Liver (tissue), 10 donors: ENCODE results near the gene SPTLC2. TPM values are rescaled to one million over a fixed set of nuclear protein-coding genes. Genes with fewer than 3 reads are reported as not detected.

ENCODE experiments used
- DNase-seq: peaks from one replicate; pipeline ENCODE4 v3.0.0-alpha.2; 2017; ENCODE audit warnings: low spot score
- H3K27ac ChIP-seq, 2 donors: one replicate each; pipeline ENCODE4 v1.7.0; 2013; ENCODE audit warnings: inconsistent platforms in 2 of 2, low read length in 2 of 2, control low read depth in 1 of 2, low read depth in 1 of 2, mild to moderate bottlenecking in 1 of 2
- H3K27me3 ChIP-seq, 4 donors: one replicate each; pipeline versions ENCODE4 v1.6.1 to v1.7.0; 2013; ENCODE audit warnings: low read length in 3 of 4, inconsistent platforms in 1 of 4, mild to moderate bottlenecking in 1 of 4, moderate library complexity in 1 of 4; ENCODE audit not compliant: control insufficient read depth in 4 of 4, insufficient read depth in 4 of 4
- H3K36me3 ChIP-seq, 4 donors: one replicate each; pipeline versions ENCODE4 v1.6.1 to v1.7.0; 2013; ENCODE audit warnings: low read length in 3 of 4, mild to moderate bottlenecking in 3 of 4, low read depth in 1 of 4, moderate library complexity in 1 of 4; ENCODE audit not compliant: control insufficient read depth in 4 of 4, insufficient read depth in 3 of 4
- H3K4me1 ChIP-seq, 4 donors: one replicate each; pipeline versions ENCODE4 v1.6.1 to v1.7.0; 2013; ENCODE audit warnings: low read length in 3 of 4, mild to moderate bottlenecking in 3 of 4, moderate library complexity in 1 of 4; ENCODE audit not compliant: control insufficient read depth in 4 of 4, insufficient read depth in 4 of 4
- H3K4me3 ChIP-seq, 3 donors: one replicate each; pipeline versions ENCODE4 v1.6.1 to v1.7.0; 2013; ENCODE audit warnings: low read length in 3 of 3, control low read depth in 1 of 3, low read depth in 1 of 3, mild to moderate bottlenecking in 1 of 3
- H3K9ac ChIP-seq, 2 donors: one replicate each; pipeline ENCODE4 v1.7.0; 2013; ENCODE audit warnings: low read length in 2 of 2, mild to moderate bottlenecking in 2 of 2, moderate library complexity in 2 of 2, control low read depth in 1 of 2, low read depth in 1 of 2
- H3K9me3 ChIP-seq, 4 donors: one replicate each; pipeline versions ENCODE4 v1.6.1 to v1.7.0; 2013; ENCODE audit warnings: low read length in 3 of 4; ENCODE audit not compliant: control insufficient read depth in 4 of 4
- CTCF ChIP-seq: fragments of 150-350 bp; IDR thresholded peaks from 2 replicates; pipeline ENCODE4 v1.5.1; 2017; ENCODE audit warnings: improper control_type of control experiment, low read depth, low read length; ENCODE audit not compliant: missing input control
- EGR1 ChIP-seq, 2 donors: IDR thresholded peaks; 2 replicates each; pipeline ENCODE4 v1.6.1; 2016 to 2018; ENCODE audit warnings: antibody characterized with exemption in 2 of 2, low read depth in 2 of 2
- FOXA1 ChIP-seq: IDR thresholded peaks from 2 replicates; pipeline ENCODE4 v1.6.1; 2016; ENCODE audit warnings: antibody characterized with exemption
- FOXA2 ChIP-seq: IDR thresholded peaks from 2 replicates; pipeline ENCODE4 v1.6.1; 2016; ENCODE audit warnings: antibody characterized with exemption
- GABPA ChIP-seq, 2 donors: IDR thresholded peaks in 1 of 2; conservative IDR thresholded peaks in 1 of 2; 2 replicates each; pipeline ENCODE4 v1.6.1; 2016; ENCODE audit warnings: antibody characterized with exemption in 2 of 2, mild to moderate bottlenecking in 1 of 2, moderate library complexity in 1 of 2
- HNF4A ChIP-seq, 2 donors: conservative IDR thresholded peaks; 2 replicates each; pipeline ENCODE4 v1.6.1; 2016; ENCODE audit warnings: antibody characterized with exemption in 2 of 2, mild to moderate bottlenecking in 2 of 2
- HNF4G ChIP-seq: IDR thresholded peaks from 2 replicates; pipeline ENCODE4 v1.6.1; 2016; ENCODE audit warnings: antibody characterized with exemption
- JUND ChIP-seq, 2 donors: IDR thresholded peaks; 2 replicates each; pipeline ENCODE4 v1.6.1; 2016; ENCODE audit warnings: antibody characterized with exemption in 2 of 2
- NR2F2 ChIP-seq: IDR thresholded peaks from 2 replicates; pipeline ENCODE4 v1.6.1; 2016; ENCODE audit warnings: antibody characterized with exemption
- RAD21 ChIP-seq, 2 donors: IDR thresholded peaks; 2 replicates each; pipeline ENCODE4 v1.6.1; 2016; ENCODE audit warnings: antibody characterized with exemption in 2 of 2, mild to moderate bottlenecking in 2 of 2
- SP1 ChIP-seq: IDR thresholded peaks from 2 replicates; pipeline ENCODE4 v1.6.1; 2018; ENCODE audit warnings: antibody characterized with exemption, mild to moderate bottlenecking
- TAF1 ChIP-seq: conservative IDR thresholded peaks from 2 replicates; pipeline ENCODE4 v1.6.1; 2016; ENCODE audit warnings: antibody characterized with exemption, mild to moderate bottlenecking
- YY1 ChIP-seq: IDR thresholded peaks from 2 replicates; pipeline ENCODE4 v1.6.1; 2016; ENCODE audit warnings: antibody characterized with exemption, mild to moderate bottlenecking
- WGBS: extraction: QIAGEN DNeasy Blood & Tissue Kit; methylation state at CpG from one replicate; pipeline ENCODE4 v1.1.7; 2013; 5-methylcytosine and 5-hydroxymethylcytosine counted together
- polyA plus RNA-seq, 2 donors: library from polyadenylated mRNA; stranded (reverse) in 1 of 2; unstranded in 1 of 2; fragments of 200-250 nt in 1 of 2; fragments of >200 nt in 1 of 2; fragmentation: Nextera tagmentation in 1 of 2; extraction: Ambion mirVana in 1 of 2; gene quantifications; one replicate each; pipeline versions ENCODE4 v1.2.1 to v1.2.3, GENCODE V29; 2013 to 2015
- small RNA-seq: library from RNA; depleted of rRNA; stranded (forward); fragments of <200 nt; gene quantifications from one replicate; pipeline ENCODE3, GENCODE V24; 2014
- total RNA-seq, 2 donors: library from RNA; depleted of rRNA; stranded (reverse); fragments of >200 nt; gene quantifications; one replicate each; pipeline ENCODE4 v1.2.3, GENCODE V29; 2014
- TF ChIP-seq, protein P1 (sequence below): IDR thresholded peaks from 2 replicates; pipeline ENCODE4 v1.6.1; 2016; ENCODE audit warnings: antibody characterized with exemption
- TF ChIP-seq, protein P2 (sequence below): IDR thresholded peaks from 2 replicates; pipeline ENCODE4 v1.6.1; 2016; ENCODE audit warnings: antibody characterized with exemption, mild to moderate bottlenecking
- donor health status: healthy.
- donor health status: healthy.
- donor health status: healthy.
- donor health status: healthy.
- donor health status: healthy.

SPTLC2 gene
- total and polyA plus RNA-seq, 4 donors: 3.9 to 19.2 (median 9.9) TPM

GRCh38 chr14:77457115-77457521, 159.3 kb downstream of the SPTLC2 start:
- no peak for DNase-seq
- peak overlapping the region; percentile 68 to 90 (median 88) for H3K4me3 ChIP-seq
- TF ChIP-seq, protein P1, sequence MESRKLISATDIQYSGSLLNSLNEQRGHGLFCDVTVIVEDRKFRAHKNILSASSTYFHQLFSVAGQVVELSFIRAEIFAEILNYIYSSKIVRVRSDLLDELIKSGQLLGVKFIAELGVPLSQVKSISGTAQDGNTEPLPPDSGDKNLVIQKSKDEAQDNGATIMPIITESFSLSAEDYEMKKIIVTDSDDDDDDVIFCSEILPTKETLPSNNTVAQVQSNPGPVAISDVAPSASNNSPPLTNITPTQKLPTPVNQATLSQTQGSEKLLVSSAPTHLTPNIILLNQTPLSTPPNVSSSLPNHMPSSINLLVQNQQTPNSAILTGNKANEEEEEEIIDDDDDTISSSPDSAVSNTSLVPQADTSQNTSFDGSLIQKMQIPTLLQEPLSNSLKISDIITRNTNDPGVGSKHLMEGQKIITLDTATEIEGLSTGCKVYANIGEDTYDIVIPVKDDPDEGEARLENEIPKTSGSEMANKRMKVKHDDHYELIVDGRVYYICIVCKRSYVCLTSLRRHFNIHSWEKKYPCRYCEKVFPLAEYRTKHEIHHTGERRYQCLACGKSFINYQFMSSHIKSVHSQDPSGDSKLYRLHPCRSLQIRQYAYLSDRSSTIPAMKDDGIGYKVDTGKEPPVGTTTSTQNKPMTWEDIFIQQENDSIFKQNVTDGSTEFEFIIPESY: no peak
- TF ChIP-seq HNF4G: no peak
- no peak for TF ChIP-seq HNF4A (conservative IDR thresholded peaks at IDR 0.05)
- TF ChIP-seq, protein P2, sequence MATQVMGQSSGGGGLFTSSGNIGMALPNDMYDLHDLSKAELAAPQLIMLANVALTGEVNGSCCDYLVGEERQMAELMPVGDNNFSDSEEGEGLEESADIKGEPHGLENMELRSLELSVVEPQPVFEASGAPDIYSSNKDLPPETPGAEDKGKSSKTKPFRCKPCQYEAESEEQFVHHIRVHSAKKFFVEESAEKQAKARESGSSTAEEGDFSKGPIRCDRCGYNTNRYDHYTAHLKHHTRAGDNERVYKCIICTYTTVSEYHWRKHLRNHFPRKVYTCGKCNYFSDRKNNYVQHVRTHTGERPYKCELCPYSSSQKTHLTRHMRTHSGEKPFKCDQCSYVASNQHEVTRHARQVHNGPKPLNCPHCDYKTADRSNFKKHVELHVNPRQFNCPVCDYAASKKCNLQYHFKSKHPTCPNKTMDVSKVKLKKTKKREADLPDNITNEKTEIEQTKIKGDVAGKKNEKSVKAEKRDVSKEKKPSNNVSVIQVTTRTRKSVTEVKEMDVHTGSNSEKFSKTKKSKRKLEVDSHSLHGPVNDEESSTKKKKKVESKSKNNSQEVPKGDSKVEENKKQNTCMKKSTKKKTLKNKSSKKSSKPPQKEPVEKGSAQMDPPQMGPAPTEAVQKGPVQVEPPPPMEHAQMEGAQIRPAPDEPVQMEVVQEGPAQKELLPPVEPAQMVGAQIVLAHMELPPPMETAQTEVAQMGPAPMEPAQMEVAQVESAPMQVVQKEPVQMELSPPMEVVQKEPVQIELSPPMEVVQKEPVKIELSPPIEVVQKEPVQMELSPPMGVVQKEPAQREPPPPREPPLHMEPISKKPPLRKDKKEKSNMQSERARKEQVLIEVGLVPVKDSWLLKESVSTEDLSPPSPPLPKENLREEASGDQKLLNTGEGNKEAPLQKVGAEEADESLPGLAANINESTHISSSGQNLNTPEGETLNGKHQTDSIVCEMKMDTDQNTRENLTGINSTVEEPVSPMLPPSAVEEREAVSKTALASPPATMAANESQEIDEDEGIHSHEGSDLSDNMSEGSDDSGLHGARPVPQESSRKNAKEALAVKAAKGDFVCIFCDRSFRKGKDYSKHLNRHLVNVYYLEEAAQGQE: no peak
- TF ChIP-seq TAF1: no peak
- no peak for TF ChIP-seq SP1
- TF ChIP-seq EGR1 (IDR thresholded peaks at IDR 0.05; ENCODE audit: low read depth in 2 of 2): no peak
- no peak for TF ChIP-seq YY1
- TF ChIP-seq NR2F2: no peak
- no peak for TF ChIP-seq JUND (IDR thresholded peaks at IDR 0.05)
- TF ChIP-seq FOXA2: no peak
- no peak for TF ChIP-seq FOXA1
- TF ChIP-seq GABPA (IDR thresholded peaks at IDR 0.05 in 1 of 2, conservative IDR thresholded peaks at IDR 0.05 in 1 of 2): no peak
- no peak for TF ChIP-seq RAD21 (IDR thresholded peaks at IDR 0.05)
- TF ChIP-seq CTCF: no peak
- H3K9me3 ChIP-seq: no peaks in the 10 kb centered on the region
- H3K9ac ChIP-seq: peak overlapping the region; percentile 83 to 99
- H3K4me1 ChIP-seq: peaks cover 0 to 30% (median 16%) of the 10 kb centered on the region in 4 donors
- WGBS: under 1% methylated on average over 18 of the region's 18 CpGs
- no peaks in the 10 kb centered on the region for H3K27me3 ChIP-seq
- peaks cover 6 to 28% (median 24%) of the 10 kb centered on the region in 4 donors for H3K36me3 ChIP-seq
- H3K27ac ChIP-seq: peak overlapping the region; percentile 86 to 99

Small RNA genes lying within 50 kb of the gene (small RNA-seq; reads per million reads assigned to genes)
- not detected for gene COX6CP11
- not detected for gene RF00404
- not detected for gene RN7SL587P

Other genes with a start within 250 kb of the SPTLC2 start
- gene TMED8, start 239.5 kb downstream of the SPTLC2 start, total RNA-seq: 1 to 10 TPM; 6.9 TPM
- 1 to 10 TPM; 1.3 to 1.6 TPM for gene TMED8, start 239.5 kb downstream of the SPTLC2 start, polyA plus RNA-seq
- gene SAMD15, start 239.3 kb downstream of the SPTLC2 start, total RNA-seq: under 1 TPM; 0.19 to 0.50 TPM
- gene SAMD15, start 239.3 kb downstream of the SPTLC2 start, polyA plus RNA-seq: under 1 TPM in 1 of 2 donors, not detected in 1; 0.10 TPM
- gene NOXRED1, start 193.1 kb downstream of the SPTLC2 start, total RNA-seq: under 1 TPM; 0.19 to 0.50 TPM
- under 1 TPM; 0.06 to 0.42 TPM for gene NOXRED1, start 193.1 kb downstream of the SPTLC2 start, polyA plus RNA-seq
- 10 to 100 TPM in 1 of 2 donors, 1 to 10 TPM in 1; 9.8 to 13.9 TPM for gene VIPAS39, start 159.0 kb downstream of the SPTLC2 start, total RNA-seq
- 1 to 10 TPM; 5.6 to 8.0 TPM for gene VIPAS39, start 159.0 kb downstream of the SPTLC2 start, polyA plus RNA-seq
- gene AHSA1, start 158.5 kb downstream of the SPTLC2 start, total RNA-seq: 10 to 100 TPM; 45.8 to 80.7 TPM
- 10 to 100 TPM; 47.5 to 54.3 TPM for gene AHSA1, start 158.5 kb downstream of the SPTLC2 start, polyA plus RNA-seq
- gene ISM2, start 117.8 kb downstream of the SPTLC2 start, total RNA-seq: not detected
- not detected for gene ISM2, start 117.8 kb downstream of the SPTLC2 start, polyA plus RNA-seq
- 1 to 10 TPM; 5.1 to 6.1 TPM for gene ALKBH1, start 91.4 kb upstream of the SPTLC2 start, total RNA-seq
- 1 to 10 TPM; 4.2 to 4.9 TPM for gene ALKBH1, start 91.4 kb upstream of the SPTLC2 start, polyA plus RNA-seq
- 10 to 100 TPM; 91.1 to 97.3 TPM for gene SLIRP, start 91.5 kb upstream of the SPTLC2 start, total RNA-seq
- 100 to 1,000 TPM; 145 to 294 TPM for gene SLIRP, start 91.5 kb upstream of the SPTLC2 start, polyA plus RNA-seq
- gene SNW1, start 144.5 kb upstream of the SPTLC2 start, total RNA-seq: 10 to 100 TPM; 18.4 to 33.8 TPM
- 10 to 100 TPM; 17.3 to 18.4 TPM for gene SNW1, start 144.5 kb upstream of the SPTLC2 start, polyA plus RNA-seq
- 1 to 10 TPM; 4.0 to 4.9 TPM for gene ADCK1, start 183.5 kb upstream of the SPTLC2 start, total RNA-seq
- gene ADCK1, start 183.5 kb upstream of the SPTLC2 start, polyA plus RNA-seq: 1 to 10 TPM; 4.1 to 4.8 TPM